Measurements from ENCODE around the gene RHNO1. TPM values are rescaled to one million over a fixed set of nuclear protein-coding genes. Genes with fewer than 3 reads are reported as not detected.

RHNO1 gene
- total RNA-seq, 2 donors from 2014 or later, result 26.5 to 29.1 TPM

GRCh38 chr12:2904260-2904659 lies 27.2 kb downstream of the RHNO1 start:
- 93% methylated on average over 2 of the region's 2 CpGs for WGBS
- TF ChIP-seq POLR2A (IDR thresholded peaks at IDR 0.05) (no peak), CTCF (IDR thresholded peaks at IDR 0.05) (no peak), POLR2AphosphoS5 (IDR thresholded peaks at IDR 0.05) (no peak)
- Histone ChIP-seq H3K27me3 (replicated peaks; ENCODE audit: insufficient read depth) (no peaks in the 10 kb centered on the region), H3K36me3 (no peaks in the 10 kb centered on the region), H3K27ac (no peak overlapping the region), H3K4me3 (no peak overlapping the region), H3K4me1 (replicated peaks) (no peaks in the 10 kb centered on the region), H3K9me3 (no peaks in the 10 kb centered on the region)
- intact Hi-C loops (cut with DNase I), result no loop called here
- DNase-seq (ENCODE audit: low spot score), result no peak

GRCh38 chr12:2912216-2912575 lies 35.2 kb downstream of the RHNO1 start:
- no peak for DNase-seq (ENCODE audit: low spot score)
- Histone ChIP-seq H3K27me3 (replicated peaks; ENCODE audit: insufficient read depth) (no peaks in the 10 kb centered on the region), H3K4me3 (no peak overlapping the region), H3K9me3 (no peaks in the 10 kb centered on the region), H3K27ac (no peak overlapping the region), H3K36me3 (no peaks in the 10 kb centered on the region), H3K4me1 (replicated peaks) (no peaks in the 10 kb centered on the region)
- WGBS, result 96% methylated on average over 3 of the region's 3 CpGs
- intact Hi-C loops (cut with DNase I), result no loop called here
- TF ChIP-seq CTCF (IDR thresholded peaks at IDR 0.05) (no peak), POLR2AphosphoS5 (IDR thresholded peaks at IDR 0.05) (no peak), POLR2A (IDR thresholded peaks at IDR 0.05) (no peak)

GRCh38 chr12:2919249-2919648 lies 42.2 kb downstream of the RHNO1 start:
- Histone ChIP-seq H3K4me1 (replicated peaks) (no peaks in the 10 kb centered on the region), H3K27ac (no peak overlapping the region), H3K27me3 (replicated peaks; ENCODE audit: insufficient read depth) (no peaks in the 10 kb centered on the region), H3K4me3 (no peak overlapping the region), H3K9me3 (no peaks in the 10 kb centered on the region), H3K36me3 (peaks cover 0 to 5% of the 10 kb centered on the region in 2 donors)
- intact Hi-C loops (cut with DNase I), result no loop called here
- WGBS, result 85% methylated on average over 2 of the region's 2 CpGs
- no peak for DNase-seq (ENCODE audit: low spot score)
- TF ChIP-seq CTCF (IDR thresholded peaks at IDR 0.05), result no peak
- TF ChIP-seq POLR2A (IDR thresholded peaks at IDR 0.05), result no peak
- no peak for TF ChIP-seq POLR2AphosphoS5 (IDR thresholded peaks at IDR 0.05)

GRCh38 chr12:2922329-2922728 lies 45.3 kb downstream of the RHNO1 start:
- TF ChIP-seq POLR2AphosphoS5 (IDR thresholded peaks at IDR 0.05) (no peak), CTCF (IDR thresholded peaks at IDR 0.05) (no peak), POLR2A (IDR thresholded peaks at IDR 0.05) (no peak)
- WGBS, result 92% methylated on average over 2 of the region's 2 CpGs
- no peak overlapping the region for H3K4me3 ChIP-seq
- H3K36me3 ChIP-seq, result peaks cover 0 to 5% of the 10 kb centered on the region in 2 donors
- DNase-seq (ENCODE audit: low spot score), result no peak
- intact Hi-C loops (cut with DNase I), result no loop called here
- H3K9me3 ChIP-seq, result no peaks in the 10 kb centered on the region
- H3K27me3 ChIP-seq (replicated peaks; ENCODE audit: insufficient read depth), result no peaks in the 10 kb centered on the region
- H3K27ac ChIP-seq, result no peak overlapping the region
- H3K4me1 ChIP-seq (replicated peaks), result no peaks in the 10 kb centered on the region

GRCh38 chr12:2923057-2923456 lies 46.0 kb downstream of the RHNO1 start:
- Histone ChIP-seq H3K36me3 (peaks cover 0 to 5% of the 10 kb centered on the region in 2 donors), H3K9me3 (no peaks in the 10 kb centered on the region), H3K4me1 (replicated peaks) (no peaks in the 10 kb centered on the region), H3K27ac (no peak overlapping the region), H3K4me3 (no peak overlapping the region), H3K27me3 (replicated peaks; ENCODE audit: insufficient read depth) (no peaks in the 10 kb centered on the region)
- WGBS, result 98% methylated on average over 9 of the region's 9 CpGs
- DNase-seq (ENCODE audit: low spot score), result no peak
- intact Hi-C loops (cut with DNase I), result no loop called here
- TF ChIP-seq CTCF (IDR thresholded peaks at IDR 0.05) (no peak), POLR2AphosphoS5 (IDR thresholded peaks at IDR 0.05) (no peak), POLR2A (IDR thresholded peaks at IDR 0.05) (no peak)

All from prostate gland (tissue), 2 donors.